HG03045 (cell line): ENCODE data around the gene ABCA10.

ENCODE experiments used
- ATAC-seq: cut with Tn5 transposase; IDR thresholded peaks from one replicate; pipeline ENCODE4 v1.9.1; 2021; ENCODE audit warnings: mild to moderate bottlenecking, moderate library complexity; ENCODE audit not compliant: unreplicated experiment

ABCA10 gene

DNA sequence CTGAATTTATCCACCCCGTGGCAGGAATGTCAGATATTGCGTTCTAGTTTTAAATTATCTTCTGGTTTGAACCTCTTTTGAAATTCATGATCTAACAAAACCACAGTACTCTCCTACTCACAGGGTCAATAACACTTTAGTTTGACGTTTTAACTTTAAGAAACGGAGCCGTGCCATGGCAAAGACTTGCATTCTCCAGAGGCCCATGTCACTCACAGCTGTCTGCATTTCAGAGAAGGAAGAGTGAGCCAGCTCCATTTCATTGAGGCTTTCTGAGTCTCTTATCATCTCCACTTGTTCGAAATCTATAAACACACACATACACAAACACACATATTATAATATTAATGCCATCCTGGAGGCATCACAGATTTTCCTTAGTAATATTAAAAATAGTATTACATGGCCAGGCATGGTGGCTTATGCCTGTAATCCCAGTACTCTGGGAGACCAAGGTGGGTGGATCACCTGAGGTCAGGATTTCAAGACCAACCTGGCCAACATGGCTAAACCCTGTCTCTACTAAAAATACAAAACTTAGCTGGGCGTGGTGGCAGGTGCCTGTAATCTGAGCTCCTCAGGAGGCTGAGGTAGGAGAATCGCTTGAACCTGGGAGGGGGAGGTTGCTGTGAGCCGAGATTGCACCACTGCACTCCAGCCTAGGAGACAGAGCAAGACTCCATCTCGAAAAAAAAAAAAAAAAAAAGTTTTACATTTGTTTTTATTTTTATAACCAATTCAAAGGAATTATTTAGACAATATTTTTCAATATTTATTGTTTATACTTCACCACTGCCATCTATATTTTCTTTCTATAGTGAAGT lies 122.5 kb downstream of the ABCA10 start:
- no peak for ATAC-seq

DNA sequence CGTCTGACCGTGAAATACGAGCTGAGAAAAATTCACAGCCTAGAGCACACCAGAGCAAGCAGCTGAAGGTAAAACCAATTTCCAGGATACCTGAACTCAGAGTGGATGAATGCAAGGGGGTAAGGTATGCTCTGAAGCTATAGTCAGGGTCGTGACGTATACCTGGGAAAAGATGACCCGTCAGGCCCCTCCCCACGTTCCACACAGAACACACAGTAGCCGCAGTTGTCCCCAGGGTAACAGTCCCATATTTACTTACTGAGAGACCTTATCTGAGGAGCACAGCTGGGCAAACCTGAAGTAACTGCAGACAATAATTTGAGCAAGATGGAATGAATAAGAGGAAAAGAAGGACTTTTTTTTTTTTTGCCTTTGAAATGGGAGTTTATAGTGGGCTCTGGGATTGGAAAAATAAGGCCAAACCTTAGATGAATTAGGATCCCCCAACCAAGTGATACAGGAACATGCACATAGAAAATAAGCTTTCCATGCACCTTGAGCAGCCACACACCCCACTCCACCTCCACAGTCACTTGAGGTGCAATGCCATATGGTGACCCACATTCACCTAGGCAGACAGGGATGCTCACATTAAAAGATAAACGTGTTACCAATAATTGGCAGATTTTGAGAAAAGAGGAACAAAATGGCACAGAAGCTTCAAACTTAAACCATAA lies 124.9 kb downstream of the ABCA10 start:
- no peak for ATAC-seq

GRCh38 chr17:69098625-69099024 lies 130.0 kb downstream of the ABCA10 start:
- no peak for ATAC-seq
